ENCODE results near the gene CTTNBP2.

Gene CTTNBP2

DNA sequence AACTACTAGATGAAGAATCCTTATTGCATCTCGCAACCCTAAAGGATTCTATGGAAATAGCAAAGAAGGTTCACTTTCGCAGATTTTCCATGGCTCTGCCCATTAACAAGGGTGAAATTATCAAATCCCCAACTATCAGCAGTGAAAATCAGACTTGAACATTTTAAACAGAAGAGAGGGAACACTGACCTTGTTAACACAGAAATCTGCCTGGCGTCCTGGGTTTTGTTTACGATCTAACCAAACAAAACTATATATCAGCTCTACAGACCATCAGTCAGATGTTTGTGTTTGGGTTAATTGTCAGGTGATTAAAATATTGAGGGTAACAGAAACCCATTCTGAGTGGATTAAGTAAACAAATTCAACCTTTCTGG is 1.9 kb downstream of the CTTNBP2 start:
- Histone ChIP-seq H3K4me2 (ENCODE audit: low read depth, low read length, poor library complexity, severe bottlenecking) (no peak overlapping the region), H3K27me3 (ENCODE audit: low read length) (no peaks in the 10 kb centered on the region), H3K4me3 (ENCODE audit: insufficient read depth, low read length, poor library complexity, severe bottlenecking) (no peak overlapping the region), H4K20me1 (ENCODE audit: low read depth, low read length) (no peaks in the 10 kb centered on the region), H3K27ac (ENCODE audit: low read depth, low read length) (no peak overlapping the region), H3K9me2 (replicated peaks; ENCODE audit: insufficient read depth, low read length) (no peaks in the 10 kb centered on the region), H3K9ac (ENCODE audit: low read length) (no peak overlapping the region), H2AFZ (ENCODE audit: low read depth, low read length, severe bottlenecking) (no peak overlapping the region), H3K79me2 (ENCODE audit: insufficient read depth, low read length) (no peaks in the 10 kb centered on the region), H3K9me3 (ENCODE audit: insufficient read depth, low read length) (no peaks in the 10 kb centered on the region), H3F3A (ENCODE audit: insufficient read depth) (no peaks in the 10 kb centered on the region), H3K36me3 (ENCODE audit: low read length) (no peaks in the 10 kb centered on the region)
- TF ChIP-seq, protein P1, sequence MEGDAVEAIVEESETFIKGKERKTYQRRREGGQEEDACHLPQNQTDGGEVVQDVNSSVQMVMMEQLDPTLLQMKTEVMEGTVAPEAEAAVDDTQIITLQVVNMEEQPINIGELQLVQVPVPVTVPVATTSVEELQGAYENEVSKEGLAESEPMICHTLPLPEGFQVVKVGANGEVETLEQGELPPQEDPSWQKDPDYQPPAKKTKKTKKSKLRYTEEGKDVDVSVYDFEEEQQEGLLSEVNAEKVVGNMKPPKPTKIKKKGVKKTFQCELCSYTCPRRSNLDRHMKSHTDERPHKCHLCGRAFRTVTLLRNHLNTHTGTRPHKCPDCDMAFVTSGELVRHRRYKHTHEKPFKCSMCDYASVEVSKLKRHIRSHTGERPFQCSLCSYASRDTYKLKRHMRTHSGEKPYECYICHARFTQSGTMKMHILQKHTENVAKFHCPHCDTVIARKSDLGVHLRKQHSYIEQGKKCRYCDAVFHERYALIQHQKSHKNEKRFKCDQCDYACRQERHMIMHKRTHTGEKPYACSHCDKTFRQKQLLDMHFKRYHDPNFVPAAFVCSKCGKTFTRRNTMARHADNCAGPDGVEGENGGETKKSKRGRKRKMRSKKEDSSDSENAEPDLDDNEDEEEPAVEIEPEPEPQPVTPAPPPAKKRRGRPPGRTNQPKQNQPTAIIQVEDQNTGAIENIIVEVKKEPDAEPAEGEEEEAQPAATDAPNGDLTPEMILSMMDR (IDR thresholded peaks at IDR 0.05; ENCODE audit: insufficient read depth, low read length, poor library complexity, severe bottlenecking): no peak
- no peak for TF ChIP-seq EZH2phosphoT487 (conservative IDR thresholded peaks at IDR 0.05; ENCODE audit: low read length)

DNA sequence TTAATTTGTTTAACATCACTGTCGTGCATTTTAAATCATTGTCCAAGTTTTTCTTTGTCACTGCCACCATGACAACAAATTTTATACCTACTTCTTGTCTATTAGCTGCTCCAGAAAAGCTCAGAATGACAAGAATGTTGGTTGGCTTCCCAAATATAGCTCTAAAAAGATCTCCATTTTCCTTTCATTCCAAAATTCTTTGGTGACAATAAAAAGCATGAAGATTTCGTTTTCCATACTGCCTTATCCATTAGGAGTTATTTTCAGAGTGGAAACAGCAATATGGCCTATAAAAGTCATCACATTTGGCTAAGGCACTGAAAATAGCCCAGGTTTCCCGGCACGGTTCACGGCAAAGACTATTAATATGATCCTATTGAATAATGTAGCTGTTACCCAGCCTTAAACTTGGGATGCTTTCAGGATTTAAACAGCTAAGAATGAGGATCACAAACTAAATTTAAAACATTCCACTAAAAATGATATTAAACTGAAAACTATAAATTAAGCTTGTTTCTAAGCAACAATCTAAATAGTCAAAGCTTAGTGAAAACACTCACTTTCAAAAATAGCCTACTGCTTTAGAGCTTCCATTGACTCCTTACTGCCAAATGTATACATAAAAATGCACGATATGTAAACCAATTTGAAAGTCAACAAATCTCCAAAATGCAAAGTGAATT is 2.7 kb downstream of the CTTNBP2 start:
- Histone ChIP-seq H4K20me1 (ENCODE audit: low read depth, low read length) (no peaks in the 10 kb centered on the region), H3K9me3 (ENCODE audit: insufficient read depth, low read length) (no peaks in the 10 kb centered on the region), H3K4me3 (ENCODE audit: insufficient read depth, low read length, poor library complexity, severe bottlenecking) (no peak overlapping the region), H3F3A (ENCODE audit: insufficient read depth) (no peaks in the 10 kb centered on the region), H3K9me2 (replicated peaks; ENCODE audit: insufficient read depth, low read length) (no peaks in the 10 kb centered on the region), H2AFZ (ENCODE audit: low read depth, low read length, severe bottlenecking) (no peak overlapping the region), H3K27me3 (ENCODE audit: low read length) (no peaks in the 10 kb centered on the region), H3K79me2 (ENCODE audit: insufficient read depth, low read length) (no peaks in the 10 kb centered on the region), H3K9ac (ENCODE audit: low read length) (no peak overlapping the region), H3K4me2 (ENCODE audit: low read depth, low read length, poor library complexity, severe bottlenecking) (no peak overlapping the region), H3K36me3 (ENCODE audit: low read length) (no peaks in the 10 kb centered on the region), H3K27ac (ENCODE audit: low read depth, low read length) (no peak overlapping the region)
- TF ChIP-seq, protein P1 (IDR thresholded peaks at IDR 0.05; ENCODE audit: insufficient read depth, low read length, poor library complexity, severe bottlenecking): no peak
- no peak for TF ChIP-seq EZH2phosphoT487 (conservative IDR thresholded peaks at IDR 0.05; ENCODE audit: low read length)

DNA sequence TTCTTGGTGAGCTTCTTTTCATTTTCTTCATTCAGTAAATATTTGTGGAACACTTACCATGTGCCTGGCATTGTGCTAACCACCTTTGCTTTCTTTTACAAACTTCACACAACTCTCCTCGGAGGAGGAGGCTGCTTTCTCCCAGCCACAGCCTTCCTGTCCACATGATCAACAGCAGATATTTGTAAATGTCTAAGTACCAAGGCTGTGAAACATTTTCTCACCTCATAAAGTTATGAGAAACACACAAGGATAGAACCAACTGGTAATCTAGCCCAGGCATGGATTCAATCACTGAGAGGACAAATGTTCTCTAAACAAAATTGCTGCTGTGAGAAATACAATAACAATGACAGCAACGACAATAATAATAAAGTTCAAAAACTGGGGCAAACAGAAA is 3.9 kb downstream of the CTTNBP2 start:
- H3F3A ChIP-seq (ENCODE audit: insufficient read depth): no peaks in the 10 kb centered on the region
- no peak overlapping the region for H3K4me2 ChIP-seq (ENCODE audit: low read depth, low read length, poor library complexity, severe bottlenecking)
- no peaks in the 10 kb centered on the region for H3K9me3 ChIP-seq (ENCODE audit: insufficient read depth, low read length)
- no peak overlapping the region for H3K9ac ChIP-seq (ENCODE audit: low read length)
- TF ChIP-seq, protein P1 (IDR thresholded peaks at IDR 0.05; ENCODE audit: insufficient read depth, low read length, poor library complexity, severe bottlenecking): no peak
- no peak for TF ChIP-seq EZH2phosphoT487 (conservative IDR thresholded peaks at IDR 0.05; ENCODE audit: low read length)
- no peaks in the 10 kb centered on the region for H3K27me3 ChIP-seq (ENCODE audit: low read length)
- H3K79me2 ChIP-seq (ENCODE audit: insufficient read depth, low read length): no peaks in the 10 kb centered on the region
- H3K27ac ChIP-seq (ENCODE audit: low read depth, low read length): no peak overlapping the region
- no peaks in the 10 kb centered on the region for H4K20me1 ChIP-seq (ENCODE audit: low read depth, low read length)
- no peaks in the 10 kb centered on the region for H3K9me2 ChIP-seq (replicated peaks; ENCODE audit: insufficient read depth, low read length)
- no peaks in the 10 kb centered on the region for H3K36me3 ChIP-seq (ENCODE audit: low read length)
- no peak overlapping the region for H3K4me3 ChIP-seq (ENCODE audit: insufficient read depth, low read length, poor library complexity, severe bottlenecking)
- H2AFZ ChIP-seq (ENCODE audit: low read depth, low read length, severe bottlenecking): no peak overlapping the region
